Fibroblast of skin of right quadriceps (primary cell): ENCODE data around the gene OR5I1.
"Not testable (repeated sequence)": the region's sequence is repeated elsewhere in the genome, so short reads cannot be mapped to it uniquely, and the experiment has no call there.

ENCODE experiments used
- DNase-seq: peaks from one replicate; pipeline ENCODE4 v3.0.0-alpha.2; 2013

OR5I1 gene

GRCh38 chr11:55936300-55936699 is at the start of gene OR5I1:
OR5I1 (minus strand) TSS chr11:55936400; CDS start chr11:55936400, 0 bp downstream.
- no peak for DNase-seq

GRCh38 chr11:55970935-55971334 is 34.7 kb upstream of the OR5I1 start:
- no peak for DNase-seq

GRCh38 chr11:55969845-55970244 is 33.6 kb upstream of the OR5I1 start, which contains the start of gene OR10AG1:
OR10AG1 (minus strand) TSS chr11:55969945; CDS start chr11:55969907, 38 bp downstream.
- DNase-seq = no peak

GRCh38 chr11:55967914-55968313 is 31.7 kb upstream of the OR5I1 start:
- DNase-seq = no peak

- no peak for DNase-seq
Measured at GRCh38 chr11:55966391-55966790, 30.2 kb upstream of the OR5I1 start.

- DNase-seq = no peak
Measured at GRCh38 chr11:55956521-55956920, 20.3 kb upstream of the OR5I1 start.

- DNase-seq = no peak
Measured at GRCh38 chr11:55949330-55949729, 13.1 kb upstream of the OR5I1 start.

GRCh38 chr11:55942785-55943392 is 6.7 kb upstream of the OR5I1 start:
- peak; percentile 1 for DNase-seq

- DNase-seq = no peak
Measured at GRCh38 chr11:55920537-55920936, 15.7 kb downstream of the OR5I1 start.

- DNase-seq = no peak
Measured at GRCh38 chr11:55914482-55914881, 21.7 kb downstream of the OR5I1 start, which contains the start of gene OR5W2. OR5W2 (minus strand) TSS chr11:55914582; CDS start chr11:55914582, 0 bp downstream.

- DNase-seq = no peak
Measured at GRCh38 chr11:55902308-55902707, 33.9 kb downstream of the OR5I1 start.

GRCh38 chr11:55895216-55895615 is 41.0 kb downstream of the OR5I1 start:
- DNase-seq = no peak

GRCh38 chr11:55885481-55885880 is 50.7 kb downstream of the OR5I1 start:
- not testable (repeated sequence) for DNase-seq
